Measurements from ENCODE around the gene LRP2. TPM values are rescaled to one million over a fixed set of nuclear protein-coding genes. Genes with fewer than 3 reads are reported as not detected.

Gene LRP2
- total and polyA plus RNA-seq, 2 of the 4 experiments (the other 2 are of a cell fraction) = not detected

- H3K56ac ChIP-seq (ENCODE audit: extremely low read depth, insufficient read depth, low read length) = no peak overlapping the region
- no peak overlapping the region for H3K27ac ChIP-seq (ENCODE audit: insufficient read depth, low read length)
- no peak overlapping the region for H2AK9ac ChIP-seq (replicated peaks; ENCODE audit: low read depth, low read length, poor library complexity)
- in situ Hi-C loops (cut with MboI; ENCODE audit: low sequenced_read_pairs) = no loop called here
- ATAC-seq (ENCODE audit: low read depth) (no peak), DNase-seq (no peak)
- H3K9ac ChIP-seq (ENCODE audit: low read depth, low read length) = no peak overlapping the region
- H3K9me3 ChIP-seq (ENCODE audit: control insufficient read depth, insufficient read depth, low read length) = no peaks in the 10 kb centered on the region
- no peak overlapping the region for H4K8ac ChIP-seq (ENCODE audit: low read depth in 2 of 2, low read length in 2 of 2)
- no peak overlapping the region for H2BK5ac ChIP-seq (ENCODE audit: low read depth, low read length, poor library complexity, severe bottlenecking)
- H3K4me3 ChIP-seq (ENCODE audit: insufficient read depth, low read depth, low read length) = no peak overlapping the region
- no peaks in the 10 kb centered on the region for H3K27me3 ChIP-seq (ENCODE audit: control insufficient read depth, insufficient read depth, low read length)
- H3K36me3 ChIP-seq (ENCODE audit: control insufficient read depth, insufficient read depth, low read length) = no peaks in the 10 kb centered on the region
- no peak overlapping the region for H2AK5ac ChIP-seq (ENCODE audit: low read depth, low read length)
- POLR2A ChIA-PET (ENCODE audit: unreplicated experiment) = no interaction called here
- H3K4me2 ChIP-seq (ENCODE audit: low read depth, low read length) = no peak overlapping the region
- no peak overlapping the region for H2BK15ac ChIP-seq (ENCODE audit: low read depth, low read length)
- H2BK20ac ChIP-seq (ENCODE audit: low read depth, low read length) = no peak overlapping the region
- H3K9me1 ChIP-seq (ENCODE audit: insufficient read depth, low read length) = no peaks in the 10 kb centered on the region
- no peak overlapping the region for H3K23ac ChIP-seq (ENCODE audit: low read depth, low read length)
- no peaks in the 10 kb centered on the region for H3K4me1 ChIP-seq (ENCODE audit: control insufficient read depth, insufficient read depth, low read length)
- BruUV-seq (replicated peaks) = no TSS peak
- CTCF ChIA-PET = no interaction called here
- H3K79me1 ChIP-seq (ENCODE audit: low read depth in 1 of 2, low read length in 2 of 2) = no peaks in the 10 kb centered on the region
- H2AFZ ChIP-seq (replicated peaks; ENCODE audit: low read length, poor library complexity) = no peak overlapping the region
- no peak for TF ChIP-seq BHLHE40 (IDR thresholded peaks at IDR 0.05; ENCODE audit: low read depth, low read length)
- H3K4ac ChIP-seq (ENCODE audit: low read depth, low read length) = no peak overlapping the region
- WGBS, 2 experiments (ENCODE audit: extremely low coverage in 2 of 2, insufficient read length in 1 of 2) = 33% methylated on average over 3 of the region's 4 CpGs; no CpG with 5 or more reads in 1 of the 2 experiments
- no peak overlapping the region for H4K5ac ChIP-seq (ENCODE audit: low read depth, low read length)
- intact Hi-C loops (cut with micrococcal nuclease) = no loop called here
- H3K14ac ChIP-seq (replicated peaks; ENCODE audit: low read depth, low read length) = no peak overlapping the region
- H4K20me1 ChIP-seq (ENCODE audit: insufficient read depth, low read length) = no peaks in the 10 kb centered on the region
- dilution Hi-C loops (cut with HindIII; ENCODE audit: low sequenced_read_pairs, unreplicated experiment) = no loop called here
- no peak overlapping the region for H3K18ac ChIP-seq (ENCODE audit: low read depth, low read length)
- H2BK120ac ChIP-seq (ENCODE audit: low read depth, low read length) = no peak overlapping the region
- no peak overlapping the region for H4K91ac ChIP-seq (ENCODE audit: insufficient read depth, low read depth, low read length)
Observed at GRCh38 chr2:169162613-169163012, 199.7 kb downstream of the LRP2 start.
